Measurements from ENCODE around the gene PTPRM. TPM values are rescaled to one million over a fixed set of nuclear protein-coding genes. Genes with fewer than 3 reads are reported as not detected.

The PTPRM gene
- total RNA-seq, 1 experiment from 2014 or later = 45.6 TPM

GRCh38 chr18:8358033-8358765, 791.1 kb downstream of the PTPRM start:
- Histone ChIP-seq H3K9ac (ENCODE audit: low read length) (no peak overlapping the region), H3K4me3 (ENCODE audit: low read length) (no peak overlapping the region), H3F3A (ENCODE audit: low read length, unreplicated experiment) (no peaks in the 10 kb centered on the region), H3K4me2 (ENCODE audit: low read length) (no peak overlapping the region), H3K9me2 (replicated peaks; ENCODE audit: low read length) (no peaks in the 10 kb centered on the region), H2AFZ (ENCODE audit: low read length) (no peak overlapping the region), H3K79me2 (ENCODE audit: low read length) (no peaks in the 10 kb centered on the region), H3K9me3 (ENCODE audit: low read length) (no peaks in the 10 kb centered on the region), H4K20me1 (ENCODE audit: low read length) (no peaks in the 10 kb centered on the region), H3K4me1 (ENCODE audit: insufficient read depth, low read length) (no peaks in the 10 kb centered on the region), H3K36me3 (ENCODE audit: low read depth, low read length) (no peaks in the 10 kb centered on the region), H3K27me3 (ENCODE audit: low read length) (no peaks in the 10 kb centered on the region), H3K27ac (ENCODE audit: low read length) (no peak overlapping the region)
- ChIA-PET CTCF (no interaction called here), POLR2A (ENCODE audit: unreplicated experiment) (no interaction called here)
- ATAC-seq = no peak
- no peak for DNase-seq
- intact Hi-C loops (cut with micrococcal nuclease) = no loop called here
- BruUV-seq (replicated peaks) = no TSS peak
- TF ChIP-seq EZH2phosphoT487 (IDR thresholded peaks at IDR 0.05; ENCODE audit: borderline replicate concordance, low read length) (no peak), CTCF (conservative IDR thresholded peaks at IDR 0.05; ENCODE audit: low read depth, low read length) (no peak), EZH2 (IDR thresholded peaks at IDR 0.05; ENCODE audit: low read length, unreplicated experiment) (no peak)

GRCh38 chr18:8359076-8359475, 792.0 kb downstream of the PTPRM start:
- Histone ChIP-seq H3K9ac (ENCODE audit: low read length) (no peak overlapping the region), H3K79me2 (ENCODE audit: low read length) (no peaks in the 10 kb centered on the region), H3K4me1 (ENCODE audit: insufficient read depth, low read length) (no peaks in the 10 kb centered on the region), H2AFZ (ENCODE audit: low read length) (no peak overlapping the region), H3K4me2 (ENCODE audit: low read length) (no peak overlapping the region), H3K4me3 (ENCODE audit: low read length) (no peak overlapping the region), H3K9me3 (ENCODE audit: low read length) (no peaks in the 10 kb centered on the region), H3K36me3 (ENCODE audit: low read depth, low read length) (no peaks in the 10 kb centered on the region), H3K27me3 (ENCODE audit: low read length) (no peaks in the 10 kb centered on the region), H3K9me2 (replicated peaks; ENCODE audit: low read length) (no peaks in the 10 kb centered on the region), H3K27ac (ENCODE audit: low read length) (no peak overlapping the region), H3F3A (ENCODE audit: low read length, unreplicated experiment) (no peaks in the 10 kb centered on the region), H4K20me1 (ENCODE audit: low read length) (no peaks in the 10 kb centered on the region)
- ATAC-seq (no peak), DNase-seq (no peak)
- CTCF ChIA-PET = no interaction called here
- intact Hi-C loops (cut with micrococcal nuclease) = no loop called here
- TF ChIP-seq EZH2 (IDR thresholded peaks at IDR 0.05; ENCODE audit: low read length, unreplicated experiment) = no peak
- no peak for TF ChIP-seq CTCF (conservative IDR thresholded peaks at IDR 0.05; ENCODE audit: low read depth, low read length)
- no peak for TF ChIP-seq EZH2phosphoT487 (IDR thresholded peaks at IDR 0.05; ENCODE audit: borderline replicate concordance, low read length)
- BruUV-seq (replicated peaks) = no TSS peak
- POLR2A ChIA-PET (ENCODE audit: unreplicated experiment) = no interaction called here

GRCh38 chr18:8359481-8359880, 792.4 kb downstream of the PTPRM start:
- Histone ChIP-seq H3K36me3 (ENCODE audit: low read depth, low read length) (no peaks in the 10 kb centered on the region), H3K4me2 (ENCODE audit: low read length) (no peak overlapping the region), H3K4me1 (ENCODE audit: insufficient read depth, low read length) (no peaks in the 10 kb centered on the region), H3K27me3 (ENCODE audit: low read length) (no peaks in the 10 kb centered on the region), H3K27ac (ENCODE audit: low read length) (no peak overlapping the region), H2AFZ (ENCODE audit: low read length) (no peak overlapping the region), H3F3A (ENCODE audit: low read length, unreplicated experiment) (no peaks in the 10 kb centered on the region), H3K79me2 (ENCODE audit: low read length) (no peaks in the 10 kb centered on the region), H3K9me3 (ENCODE audit: low read length) (no peaks in the 10 kb centered on the region), H3K4me3 (ENCODE audit: low read length) (no peak overlapping the region), H4K20me1 (ENCODE audit: low read length) (no peaks in the 10 kb centered on the region), H3K9ac (ENCODE audit: low read length) (no peak overlapping the region), H3K9me2 (replicated peaks; ENCODE audit: low read length) (no peaks in the 10 kb centered on the region)
- ChIA-PET POLR2A (ENCODE audit: unreplicated experiment) (no interaction called here), CTCF (no interaction called here)
- ATAC-seq (no peak), DNase-seq (no peak)
- no peak for TF ChIP-seq EZH2phosphoT487 (IDR thresholded peaks at IDR 0.05; ENCODE audit: borderline replicate concordance, low read length)
- no peak for TF ChIP-seq CTCF (conservative IDR thresholded peaks at IDR 0.05; ENCODE audit: low read depth, low read length)
- TF ChIP-seq EZH2 (IDR thresholded peaks at IDR 0.05; ENCODE audit: low read length, unreplicated experiment) = no peak
- intact Hi-C loops (cut with micrococcal nuclease) = no loop called here
- BruUV-seq (replicated peaks) = no TSS peak
